Activated CD8-positive, alpha-beta memory T cell treated with anti-CD3 and anti-CD28 coated beads for 4 hours (primary cell): Measurements from ENCODE around the gene CPSF3.

Source experiments
- DNase-seq, 2 donors: peaks; one replicate each; pipeline ENCODE4 v3.0.0-alpha.2; 2020; ENCODE audit warnings: low read depth in 2 of 2

CPSF3 gene

GRCh38 chr2:9518163-9518562 lies 94.7 kb downstream of the CPSF3 start:
- no peak for DNase-seq

GRCh38 chr2:9518780-9519179 lies 95.3 kb downstream of the CPSF3 start:
- no peak for DNase-seq

GRCh38 chr2:9519250-9519649 lies 95.8 kb downstream of the CPSF3 start:
- no peak for DNase-seq
